ENCODE results near the gene PGC.

- TF ChIP-seq CTCF (conservative IDR thresholded peaks at IDR 0.05 in 1 of 2, IDR thresholded peaks at IDR 0.05 in 1 of 2; ENCODE audit: extremely low read depth in 1 of 2, insufficient read depth in 1 of 2, low read depth in 1 of 2, low read length in 2 of 2) (no peak), EZH2 (IDR thresholded peaks at IDR 0.05; ENCODE audit: borderline replicate concordance, low read length) (no peak)
These were observed 16.4 kb downstream of the PGC start for GRCh38 chr6:41730531-41731436.
